A673 (cell line): ENCODE measurements around the gene SERINC2.
"Not testable (repeated sequence)": the region's sequence is repeated elsewhere in the genome, so short reads cannot be mapped to it uniquely, and the experiment has no call there.

Experiments
- CTCF ChIP-seq: fragments of 300-800, 200-600 bp; sonication (generic); conservative IDR thresholded peaks from 2 replicates; pipeline ENCODE4 v1.5.1; 2017; ENCODE audit warnings: low read depth, mild to moderate bottlenecking, antibody characterized with exemption, low read length, moderate library complexity, mixed read lengths
- EZH2 ChIP-seq: fragments of 200-600 bp; sonication (generic); IDR thresholded peaks from 2 replicates; pipeline ENCODE4 v1.6.1; 2017; ENCODE audit warnings: borderline replicate concordance, low read depth, mild to moderate bottlenecking, mixed read lengths, antibody characterized with exemption, low read length; ENCODE audit not compliant: poor library complexity, severe bottlenecking

- not testable (repeated sequence) for TF ChIP-seq EZH2, CTCF
Observed at GRCh38 chr1:31386576-31387243, 26.3 kb upstream of the SERINC2 start.
